ENCODE measurements around the gene TMEM167B.

- peak; percentile 90 for TF ChIP-seq CTCF (IDR thresholded peaks at IDR 0.05)
- peak; percentile 99 for TF ChIP-seq POLR2AphosphoS5 (IDR thresholded peaks at IDR 0.05; ENCODE audit: low read depth, low read length)
- peak; percentile 92; the same call in 1 of the 2 replicates for TF ChIP-seq SIN3A (IDR thresholded peaks at IDR 0.05; ENCODE audit: borderline replicate concordance, insufficient read depth, low read depth, low read length)
- TF ChIP-seq REST (IDR thresholded peaks at IDR 0.05; ENCODE audit: insufficient read depth in 1 of 2, low read depth in 2 of 2, low read length in 1 of 2) = no peak
Measured at GRCh38 chr1:109099938-109100773, 9.6 kb downstream of the TMEM167B start.
